ENCODE measurements around the gene MAP4K4. TPM values are rescaled to one million over a fixed set of nuclear protein-coding genes. Genes with fewer than 3 reads are reported as not detected.

MAP4K4 gene
- total and polyA plus RNA-seq, 2 of the 13 experiments (the other 11 are each of a cell fraction or from before 2014, with no cell fraction given), result 105 to 264 TPM

DNA sequence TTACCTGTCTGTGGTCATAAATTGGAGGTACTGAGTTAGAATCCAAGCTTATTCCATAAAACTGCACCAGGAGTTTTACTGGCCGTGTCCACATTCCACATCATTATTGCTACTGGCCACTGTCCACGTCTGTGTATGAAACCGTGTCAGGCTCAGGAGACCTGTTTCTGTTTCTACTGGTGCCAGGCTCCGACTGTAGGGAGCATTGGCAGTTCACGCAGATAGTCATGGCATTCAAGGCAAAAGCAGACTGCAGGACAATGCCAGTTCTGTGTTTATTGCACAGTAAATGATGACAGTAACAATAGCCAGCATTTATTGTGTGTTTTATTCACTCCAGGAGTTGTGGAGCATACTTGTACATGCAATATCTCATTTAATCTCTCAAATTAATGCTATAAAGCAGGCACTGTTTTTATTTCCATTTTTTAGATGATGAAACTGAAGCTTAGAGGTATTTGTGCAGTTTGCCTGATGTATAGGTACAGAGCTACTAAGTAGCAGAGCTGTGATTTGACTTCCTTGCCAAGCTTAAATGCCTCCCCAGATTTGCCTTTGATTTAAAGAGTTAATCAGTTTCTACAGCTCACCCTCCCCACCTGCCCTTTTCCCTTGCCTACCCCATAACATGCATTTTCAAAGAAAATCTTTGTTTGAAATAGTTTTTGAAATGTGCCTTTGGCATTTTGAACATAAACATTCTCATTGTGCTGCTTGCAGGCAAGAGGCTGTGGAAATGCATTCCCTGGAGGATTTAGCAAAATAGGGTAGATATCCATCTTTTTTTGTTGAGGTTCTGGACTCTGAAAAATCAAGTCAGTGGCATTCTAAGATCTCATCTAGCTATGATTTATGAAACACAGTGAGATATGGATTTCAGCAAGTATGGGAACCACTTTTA lies 55.5 kb downstream of the MAP4K4 start (continued):
- TF ChIP-seq ZNF609 (CRISPR knock-in tag; IDR thresholded peaks at IDR 0.05; ENCODE audit: borderline replicate concordance) (0 out of 2 replicates have a peak, but pooled peaks have one; percentile 31), NFIC (IDR thresholded peaks at IDR 0.05; ENCODE audit: low read length) (peak; percentile 35; the same call in 1 of the 2 replicates), HMG20B (CRISPR knock-in tag; conservative IDR thresholded peaks at IDR 0.05) (peak; percentile 84), RXRB (CRISPR knock-in tag; IDR thresholded peaks at IDR 0.05; ENCODE audit: borderline replicate concordance) (peak; percentile 30; the same call in 1 of the 2 replicates), GFI1 (CRISPR knock-in tag; IDR thresholded peaks at IDR 0.05; ENCODE audit: borderline replicate concordance) (peak; percentile 98), SOX5 (CRISPR knock-in tag; IDR thresholded peaks at IDR 0.05; ENCODE audit: borderline replicate concordance) (peak; percentile 88; the same call in 1 of the 2 replicates), ZNF205 (CRISPR knock-in tag; IDR thresholded peaks at IDR 0.05) (0 out of 2 replicates have a peak, but pooled peaks have one; percentile 30), IKZF4 (CRISPR knock-in tag; IDR thresholded peaks at IDR 0.05; ENCODE audit: borderline replicate concordance, low read depth, not compliant biosample characterization) (no peak), PAF1 (CRISPR knock-in tag; IDR thresholded peaks at IDR 0.05) (0 out of 2 replicates have a peak, but pooled peaks have one; percentile 25), SIX4 (CRISPR knock-in tag; IDR thresholded peaks at IDR 0.05) (peak; percentile 51; the same call in 1 of the 2 replicates), ZNF331 (CRISPR knock-in tag; IDR thresholded peaks at IDR 0.05) (no peak), SRSF1 (optimal IDR thresholded peaks at IDR 0.05; ENCODE audit: low read depth, low read length) (no peak), ZNF775 (CRISPR knock-in tag; IDR thresholded peaks at IDR 0.05; ENCODE audit: borderline replicate concordance) (no peak), ZNF652 (CRISPR knock-in tag; IDR thresholded peaks at IDR 0.05; ENCODE audit: borderline replicate concordance, low read depth) (peak; percentile 92), PPARG (CRISPR knock-in tag; conservative IDR thresholded peaks at IDR 0.05) (peak; percentile 37; the same call in 1 of the 2 replicates), GATAD2A (CRISPR knock-in tag; IDR thresholded peaks at IDR 0.05) (peak; percentile 70)
- TF ChIP-seq, protein P1, sequence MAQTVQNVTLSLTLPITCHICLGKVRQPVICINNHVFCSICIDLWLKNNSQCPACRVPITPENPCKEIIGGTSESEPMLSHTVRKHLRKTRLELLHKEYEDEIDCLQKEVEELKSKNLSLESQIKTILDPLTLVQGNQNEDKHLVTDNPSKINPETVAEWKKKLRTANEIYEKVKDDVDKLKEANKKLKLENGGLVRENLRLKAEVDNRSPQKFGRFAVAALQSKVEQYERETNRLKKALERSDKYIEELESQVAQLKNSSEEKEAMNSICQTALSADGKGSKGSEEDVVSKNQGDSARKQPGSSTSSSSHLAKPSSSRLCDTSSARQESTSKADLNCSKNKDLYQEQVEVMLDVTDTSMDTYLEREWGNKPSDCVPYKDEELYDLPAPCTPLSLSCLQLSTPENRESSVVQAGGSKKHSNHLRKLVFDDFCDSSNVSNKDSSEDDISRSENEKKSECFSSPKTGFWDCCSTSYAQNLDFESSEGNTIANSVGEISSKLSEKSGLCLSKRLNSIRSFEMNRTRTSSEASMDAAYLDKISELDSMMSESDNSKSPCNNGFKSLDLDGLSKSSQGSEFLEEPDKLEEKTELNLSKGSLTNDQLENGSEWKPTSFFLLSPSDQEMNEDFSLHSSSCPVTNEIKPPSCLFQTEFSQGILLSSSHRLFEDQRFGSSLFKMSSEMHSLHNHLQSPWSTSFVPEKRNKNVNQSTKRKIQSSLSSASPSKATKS (CRISPR knock-in tag; IDR thresholded peaks at IDR 0.05), result 0 out of 2 replicates have a peak, but pooled peaks have one; percentile 28
- TF ChIP-seq, protein P2, sequence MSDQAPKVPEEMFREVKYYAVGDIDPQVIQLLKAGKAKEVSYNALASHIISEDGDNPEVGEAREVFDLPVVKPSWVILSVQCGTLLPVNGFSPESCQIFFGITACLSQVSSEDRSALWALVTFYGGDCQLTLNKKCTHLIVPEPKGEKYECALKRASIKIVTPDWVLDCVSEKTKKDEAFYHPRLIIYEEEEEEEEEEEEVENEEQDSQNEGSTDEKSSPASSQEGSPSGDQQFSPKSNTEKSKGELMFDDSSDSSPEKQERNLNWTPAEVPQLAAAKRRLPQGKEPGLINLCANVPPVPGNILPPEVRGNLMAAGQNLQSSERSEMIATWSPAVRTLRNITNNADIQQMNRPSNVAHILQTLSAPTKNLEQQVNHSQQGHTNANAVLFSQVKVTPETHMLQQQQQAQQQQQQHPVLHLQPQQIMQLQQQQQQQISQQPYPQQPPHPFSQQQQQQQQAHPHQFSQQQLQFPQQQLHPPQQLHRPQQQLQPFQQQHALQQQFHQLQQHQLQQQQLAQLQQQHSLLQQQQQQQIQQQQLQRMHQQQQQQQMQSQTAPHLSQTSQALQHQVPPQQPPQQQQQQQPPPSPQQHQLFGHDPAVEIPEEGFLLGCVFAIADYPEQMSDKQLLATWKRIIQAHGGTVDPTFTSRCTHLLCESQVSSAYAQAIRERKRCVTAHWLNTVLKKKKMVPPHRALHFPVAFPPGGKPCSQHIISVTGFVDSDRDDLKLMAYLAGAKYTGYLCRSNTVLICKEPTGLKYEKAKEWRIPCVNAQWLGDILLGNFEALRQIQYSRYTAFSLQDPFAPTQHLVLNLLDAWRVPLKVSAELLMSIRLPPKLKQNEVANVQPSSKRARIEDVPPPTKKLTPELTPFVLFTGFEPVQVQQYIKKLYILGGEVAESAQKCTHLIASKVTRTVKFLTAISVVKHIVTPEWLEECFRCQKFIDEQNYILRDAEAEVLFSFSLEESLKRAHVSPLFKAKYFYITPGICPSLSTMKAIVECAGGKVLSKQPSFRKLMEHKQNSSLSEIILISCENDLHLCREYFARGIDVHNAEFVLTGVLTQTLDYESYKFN (CRISPR knock-in tag; conservative IDR thresholded peaks at IDR 0.05), result peak; percentile 63
